ENCODE data around the gene ADGRL3. TPM values are rescaled to one million over a fixed set of nuclear protein-coding genes. Genes with fewer than 3 reads are reported as not detected.

ADGRL3 gene
- total and polyA plus RNA-seq, 4 donors: 0.07 to 1.7 (median 0.82) TPM

DNA sequence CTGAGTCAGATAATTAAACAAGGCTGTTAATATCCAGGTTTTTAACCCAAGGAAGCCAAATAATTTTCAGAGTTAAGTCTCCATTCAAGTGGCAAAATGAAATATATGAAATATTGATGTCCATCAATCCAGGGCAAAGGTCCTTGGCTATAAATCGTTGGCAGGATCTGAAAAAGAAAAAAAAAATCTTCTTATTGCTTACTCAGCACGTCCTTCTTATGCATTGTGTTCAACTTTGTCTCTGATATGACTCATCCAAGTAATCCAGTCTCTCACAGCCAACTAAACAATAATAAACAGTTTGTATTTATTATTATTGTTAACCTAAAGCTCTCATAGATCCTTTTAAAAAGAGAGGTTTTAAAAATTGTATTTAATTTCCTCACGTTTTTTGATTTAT lies 851.2 kb downstream of the ADGRL3 start (continued):
- TF ChIP-seq, protein P1, sequence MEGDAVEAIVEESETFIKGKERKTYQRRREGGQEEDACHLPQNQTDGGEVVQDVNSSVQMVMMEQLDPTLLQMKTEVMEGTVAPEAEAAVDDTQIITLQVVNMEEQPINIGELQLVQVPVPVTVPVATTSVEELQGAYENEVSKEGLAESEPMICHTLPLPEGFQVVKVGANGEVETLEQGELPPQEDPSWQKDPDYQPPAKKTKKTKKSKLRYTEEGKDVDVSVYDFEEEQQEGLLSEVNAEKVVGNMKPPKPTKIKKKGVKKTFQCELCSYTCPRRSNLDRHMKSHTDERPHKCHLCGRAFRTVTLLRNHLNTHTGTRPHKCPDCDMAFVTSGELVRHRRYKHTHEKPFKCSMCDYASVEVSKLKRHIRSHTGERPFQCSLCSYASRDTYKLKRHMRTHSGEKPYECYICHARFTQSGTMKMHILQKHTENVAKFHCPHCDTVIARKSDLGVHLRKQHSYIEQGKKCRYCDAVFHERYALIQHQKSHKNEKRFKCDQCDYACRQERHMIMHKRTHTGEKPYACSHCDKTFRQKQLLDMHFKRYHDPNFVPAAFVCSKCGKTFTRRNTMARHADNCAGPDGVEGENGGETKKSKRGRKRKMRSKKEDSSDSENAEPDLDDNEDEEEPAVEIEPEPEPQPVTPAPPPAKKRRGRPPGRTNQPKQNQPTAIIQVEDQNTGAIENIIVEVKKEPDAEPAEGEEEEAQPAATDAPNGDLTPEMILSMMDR (IDR thresholded peaks at IDR 0.05; ENCODE audit: low read depth, low read length, missing input control): no peak

DNA sequence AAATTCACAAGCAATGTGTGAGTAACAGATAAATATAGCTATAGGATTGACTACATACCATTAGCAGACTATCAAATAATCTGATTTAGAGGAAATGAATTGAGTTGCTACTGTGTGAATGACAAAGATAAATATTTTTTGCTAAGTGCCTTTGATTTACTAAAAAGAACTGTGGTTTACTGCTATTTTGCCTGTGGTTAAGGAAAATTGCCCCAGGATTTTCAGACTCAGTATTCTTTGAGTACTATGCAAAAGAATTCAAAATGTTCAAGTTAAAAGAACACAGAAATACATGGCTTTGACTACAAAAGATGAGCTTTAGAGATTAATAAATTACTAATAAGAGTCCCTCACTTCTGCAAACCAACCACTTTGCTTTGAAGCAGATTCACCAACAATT lies 853.8 kb downstream of the ADGRL3 start:
- no peaks in the 10 kb centered on the region for H3K27me3 ChIP-seq (ENCODE audit: control insufficient read depth in 4 of 4, insufficient read depth in 4 of 4, low read length in 3 of 4)
- no peaks in the 10 kb centered on the region for H3K4me1 ChIP-seq (ENCODE audit: control insufficient read depth in 4 of 4, insufficient read depth in 4 of 4, low read length in 3 of 4)
- no peaks in the 10 kb centered on the region for H3K36me3 ChIP-seq (ENCODE audit: control insufficient read depth in 4 of 4, insufficient read depth in 3 of 4, low read depth in 1 of 4, low read length in 3 of 4)
- DNase-seq (ENCODE audit: low spot score): no peak
- H3K9me3 ChIP-seq (ENCODE audit: control insufficient read depth in 4 of 4, low read length in 3 of 4): no peaks in the 10 kb centered on the region
- H3K4me3 ChIP-seq (ENCODE audit: low read depth in 1 of 3, low read length in 3 of 3): no peak overlapping the region
- no peak overlapping the region for H3K27ac ChIP-seq (ENCODE audit: low read depth in 1 of 2, low read length in 2 of 2)
- no peak overlapping the region for H3K9ac ChIP-seq (ENCODE audit: low read depth in 1 of 2, low read length in 2 of 2)
- TF ChIP-seq RAD21 (IDR thresholded peaks at IDR 0.05): no peak
- TF ChIP-seq FOXA1 (IDR thresholded peaks at IDR 0.05): no peak
- no peak for TF ChIP-seq HNF4G (IDR thresholded peaks at IDR 0.05)
- no peak for TF ChIP-seq RXRA (IDR thresholded peaks at IDR 0.05)
- TF ChIP-seq JUND (IDR thresholded peaks at IDR 0.05): no peak
- TF ChIP-seq GABPA (IDR thresholded peaks at IDR 0.05 in 1 of 2, conservative IDR thresholded peaks at IDR 0.05 in 1 of 2): no peak
- TF ChIP-seq TAF1 (conservative IDR thresholded peaks at IDR 0.05): no peak
- TF ChIP-seq, protein P2, sequence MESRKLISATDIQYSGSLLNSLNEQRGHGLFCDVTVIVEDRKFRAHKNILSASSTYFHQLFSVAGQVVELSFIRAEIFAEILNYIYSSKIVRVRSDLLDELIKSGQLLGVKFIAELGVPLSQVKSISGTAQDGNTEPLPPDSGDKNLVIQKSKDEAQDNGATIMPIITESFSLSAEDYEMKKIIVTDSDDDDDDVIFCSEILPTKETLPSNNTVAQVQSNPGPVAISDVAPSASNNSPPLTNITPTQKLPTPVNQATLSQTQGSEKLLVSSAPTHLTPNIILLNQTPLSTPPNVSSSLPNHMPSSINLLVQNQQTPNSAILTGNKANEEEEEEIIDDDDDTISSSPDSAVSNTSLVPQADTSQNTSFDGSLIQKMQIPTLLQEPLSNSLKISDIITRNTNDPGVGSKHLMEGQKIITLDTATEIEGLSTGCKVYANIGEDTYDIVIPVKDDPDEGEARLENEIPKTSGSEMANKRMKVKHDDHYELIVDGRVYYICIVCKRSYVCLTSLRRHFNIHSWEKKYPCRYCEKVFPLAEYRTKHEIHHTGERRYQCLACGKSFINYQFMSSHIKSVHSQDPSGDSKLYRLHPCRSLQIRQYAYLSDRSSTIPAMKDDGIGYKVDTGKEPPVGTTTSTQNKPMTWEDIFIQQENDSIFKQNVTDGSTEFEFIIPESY (IDR thresholded peaks at IDR 0.05): no peak
- TF ChIP-seq, protein P1 (IDR thresholded peaks at IDR 0.05; ENCODE audit: low read depth, low read length, missing input control): no peak
- no peak for TF ChIP-seq SP1 (IDR thresholded peaks at IDR 0.05)

DNA sequence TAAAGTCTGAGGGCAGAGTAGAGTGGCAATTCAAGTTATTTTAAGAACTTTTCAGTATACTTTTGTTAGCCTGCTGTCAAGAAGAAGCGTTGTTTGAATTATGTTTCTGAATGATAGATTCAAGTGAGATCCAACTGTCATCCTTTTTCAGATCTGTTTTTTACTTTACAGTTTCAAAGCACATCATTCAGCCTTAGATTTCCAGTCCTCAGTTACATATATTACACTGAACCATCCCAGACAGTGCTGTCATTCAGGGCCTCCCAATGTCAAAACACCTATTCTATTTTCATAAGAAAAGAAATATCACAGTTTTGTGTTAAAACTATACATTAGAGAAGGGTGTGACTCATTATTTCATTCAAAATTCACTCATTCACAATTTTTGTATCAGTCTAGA lies 856.9 kb downstream of the ADGRL3 start:
- Histone ChIP-seq H3K4me3 (ENCODE audit: low read depth in 1 of 3, low read length in 3 of 3) (no peak overlapping the region), H3K9me3 (ENCODE audit: control insufficient read depth in 4 of 4, low read length in 3 of 4) (no peaks in the 10 kb centered on the region), H3K9ac (ENCODE audit: low read depth in 1 of 2, low read length in 2 of 2) (no peak overlapping the region), H3K36me3 (ENCODE audit: control insufficient read depth in 4 of 4, insufficient read depth in 3 of 4, low read depth in 1 of 4, low read length in 3 of 4) (no peaks in the 10 kb centered on the region), H3K4me1 (ENCODE audit: control insufficient read depth in 4 of 4, insufficient read depth in 4 of 4, low read length in 3 of 4) (no peaks in the 10 kb centered on the region), H3K27ac (ENCODE audit: low read depth in 1 of 2, low read length in 2 of 2) (no peak overlapping the region), H3K27me3 (ENCODE audit: control insufficient read depth in 4 of 4, insufficient read depth in 4 of 4, low read length in 3 of 4) (no peaks in the 10 kb centered on the region)
- 84% methylated on average over 1 of the region's 1 CpG for WGBS
- TF ChIP-seq TAF1 (conservative IDR thresholded peaks at IDR 0.05) (no peak), JUND (IDR thresholded peaks at IDR 0.05) (no peak), SP1 (IDR thresholded peaks at IDR 0.05) (no peak), EGR1 (IDR thresholded peaks at IDR 0.05; ENCODE audit: low read depth in 2 of 2) (no peak), GABPA (IDR thresholded peaks at IDR 0.05 in 1 of 2, conservative IDR thresholded peaks at IDR 0.05 in 1 of 2) (no peak), FOXA2 (IDR thresholded peaks at IDR 0.05) (no peak), YY1 (IDR thresholded peaks at IDR 0.05) (no peak), FOXA1 (IDR thresholded peaks at IDR 0.05) (no peak), HNF4A (conservative IDR thresholded peaks at IDR 0.05) (no peak)
- TF ChIP-seq, protein P3, sequence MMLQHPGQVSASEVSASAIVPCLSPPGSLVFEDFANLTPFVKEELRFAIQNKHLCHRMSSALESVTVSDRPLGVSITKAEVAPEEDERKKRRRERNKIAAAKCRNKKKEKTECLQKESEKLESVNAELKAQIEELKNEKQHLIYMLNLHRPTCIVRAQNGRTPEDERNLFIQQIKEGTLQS (IDR thresholded peaks at IDR 0.05): no peak
- TF ChIP-seq, protein P4, sequence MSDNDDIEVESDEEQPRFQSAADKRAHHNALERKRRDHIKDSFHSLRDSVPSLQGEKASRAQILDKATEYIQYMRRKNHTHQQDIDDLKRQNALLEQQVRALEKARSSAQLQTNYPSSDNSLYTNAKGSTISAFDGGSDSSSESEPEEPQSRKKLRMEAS (IDR thresholded peaks at IDR 0.05): no peak
- TF ChIP-seq, protein P1 (IDR thresholded peaks at IDR 0.05; ENCODE audit: low read depth, low read length, missing input control): no peak
- DNase-seq (ENCODE audit: low spot score): no peak

Data from liver (tissue), 9 donors.